H9 (cell line): ENCODE measurements around the gene ARRB1. TPM values are rescaled to one million over a fixed set of nuclear protein-coding genes. Genes with fewer than 3 reads are reported as not detected.

Source experiments
- DNase-seq: peaks from one replicate; pipeline ENCODE4 v3.0.0-alpha.2; 2017
- H2AFZ ChIP-seq: one replicate; pipeline ENCODE4 v1.6.1; 2013; ENCODE audit warnings: mild to moderate bottlenecking, low read length, control low read depth, moderate library complexity
- H2AK5ac ChIP-seq: 2 replicates; pipeline ENCODE4 v1.6.1; 2013; ENCODE audit warnings: low read length, control low read depth, mixed read lengths; ENCODE audit not compliant: insufficient read length
- H2BK120ac ChIP-seq: one replicate; pipeline ENCODE4 v1.6.1; 2013; ENCODE audit warnings: low read depth, mild to moderate bottlenecking, low read length, control low read depth, inconsistent platforms; ENCODE audit not compliant: poor library complexity, severe bottlenecking
- H2BK12ac ChIP-seq: 2 replicates; pipeline ENCODE4 v1.6.1; 2013; ENCODE audit warnings: low read length, control low read depth, mixed read lengths, low read depth; ENCODE audit not compliant: insufficient read length
- H2BK15ac ChIP-seq: 2 replicates; pipeline ENCODE4 v1.6.1; 2013; ENCODE audit warnings: low read depth, low read length, control low read depth
- H2BK20ac ChIP-seq: one replicate; pipeline ENCODE4 v1.6.1; 2013; ENCODE audit warnings: low read depth, mild to moderate bottlenecking, low read length, control low read depth, inconsistent platforms; ENCODE audit not compliant: poor library complexity, severe bottlenecking
- H2BK5ac ChIP-seq: 2 replicates; pipeline ENCODE4 v1.6.1; 2013; ENCODE audit warnings: low read length, control low read depth, mixed read lengths; ENCODE audit not compliant: insufficient read length
- H3K14ac ChIP-seq: 2 replicates; pipeline ENCODE4 v1.6.1; 2013; ENCODE audit warnings: low read length, control low read depth; ENCODE audit not compliant: insufficient read depth
- H3K18ac ChIP-seq: 2 replicates; pipeline ENCODE4 v1.6.1; 2013; ENCODE audit warnings: low read depth, mild to moderate bottlenecking, mixed read lengths, low read length, control low read depth; ENCODE audit not compliant: insufficient read length
- H3K23ac ChIP-seq: 2 replicates; pipeline ENCODE4 v1.6.1; 2013; ENCODE audit warnings: low read length, control low read depth, mixed read lengths, low read depth; ENCODE audit not compliant: insufficient read length
- H3K23me2 ChIP-seq: 2 replicates; pipeline ENCODE4 v1.6.1; 2013; ENCODE audit warnings: low read depth, mild to moderate bottlenecking, mixed read lengths, low read length, control low read depth; ENCODE audit not compliant: insufficient read length, poor library complexity, severe bottlenecking
- H3K27ac ChIP-seq: 2 replicates; pipeline ENCODE4 v1.5.1; 2013; ENCODE audit warnings: low read length, control low read depth, mixed read lengths, low read depth; ENCODE audit not compliant: insufficient read length
- H3K27me3 ChIP-seq: 2 replicates; pipeline ENCODE4 v1.6.1; 2013; ENCODE audit warnings: low read length, control low read depth, inconsistent platforms; ENCODE audit not compliant: insufficient read depth
- H3K4ac ChIP-seq: 2 replicates; pipeline ENCODE4 v1.6.1; 2013; ENCODE audit warnings: low read depth, mild to moderate bottlenecking, control low read depth, inconsistent platforms, low read length, moderate library complexity
- H3K4me1 ChIP-seq: 2 replicates; pipeline ENCODE4 v1.6.1; 2013; ENCODE audit warnings: low read length, control low read depth, inconsistent platforms; ENCODE audit not compliant: insufficient read depth
- H3K4me2 ChIP-seq: 2 replicates; pipeline ENCODE4 v1.6.1; 2013; ENCODE audit warnings: low read length, control low read depth, mixed read lengths; ENCODE audit not compliant: insufficient read length, insufficient read depth
- H3K56ac ChIP-seq: 2 replicates; pipeline ENCODE4 v1.6.1; 2013; ENCODE audit warnings: low read depth, mild to moderate bottlenecking, mixed read lengths, low read length, control low read depth; ENCODE audit not compliant: insufficient read length
- H3K79me1 ChIP-seq: 2 replicates; pipeline ENCODE4 v1.6.1; 2013; ENCODE audit warnings: low read depth, mild to moderate bottlenecking, moderate library complexity, low read length, control low read depth, inconsistent platforms; ENCODE audit not compliant: insufficient read depth, poor library complexity, severe bottlenecking
- H3K79me2 ChIP-seq: 2 replicates; pipeline ENCODE4 v1.6.1; 2013; ENCODE audit warnings: low read length, control low read depth, inconsistent platforms; ENCODE audit not compliant: insufficient read depth
- H3K9ac ChIP-seq: 2 replicates; pipeline ENCODE4 v1.6.1; 2013; ENCODE audit warnings: low read length, control low read depth, mixed read lengths; ENCODE audit not compliant: insufficient read length; ENCODE audit errors: extremely low read depth
- H3K9me3 ChIP-seq: one replicate; pipeline ENCODE4 v1.6.1; 2013; ENCODE audit warnings: low read depth, low read length, inconsistent platforms; ENCODE audit not compliant: control insufficient read depth
- H3T11ph ChIP-seq: one replicate; pipeline ENCODE4 v1.6.1; 2013; ENCODE audit warnings: mild to moderate bottlenecking, low read length, control low read depth, inconsistent platforms
- H4K20me1 ChIP-seq: one replicate; pipeline ENCODE4 v1.6.1; 2013; ENCODE audit not compliant: control insufficient read depth, insufficient read length, insufficient read depth
- H4K5ac ChIP-seq: 2 replicates; pipeline ENCODE4 v1.6.1; 2013; ENCODE audit warnings: low read depth, mild to moderate bottlenecking, mixed read lengths, low read length, control low read depth; ENCODE audit not compliant: insufficient read length
- H4K8ac ChIP-seq: replicated peaks from 2 replicates; pipeline ENCODE4 v1.6.1; 2013; ENCODE audit warnings: low read length, control low read depth, mixed read lengths, low read depth; ENCODE audit not compliant: insufficient read length
- H4K91ac ChIP-seq: 2 replicates; pipeline ENCODE4 v1.6.1; 2013; ENCODE audit warnings: low read depth, mild to moderate bottlenecking, moderate library complexity, mixed read lengths, low read length, control low read depth; ENCODE audit not compliant: insufficient read length
- H3K27ac Mint-ChIP-seq, 3 experiments: 2 replicates in 2 of 3; 3 replicates in 1 of 3; pipeline ENCODE4 v1.8.0; 2020 to 2021; ENCODE audit warnings: mixed read lengths in 3 of 3, mild to moderate bottlenecking in 1 of 3, moderate library complexity in 1 of 3
- H3K27me3 Mint-ChIP-seq: 2 replicates; pipeline ENCODE4 v1.8.0; 2021; ENCODE audit warnings: low read depth, mild to moderate bottlenecking, moderate library complexity, mixed read lengths
- H3K36me3 Mint-ChIP-seq, 3 experiments: 2 replicates in 2 of 3; 3 replicates in 1 of 3; pipeline ENCODE4 v1.8.0; 2020 to 2021; ENCODE audit warnings: low read depth in 3 of 3, mixed read lengths in 3 of 3; ENCODE audit not compliant: insufficient read depth in 1 of 3
- H3K4me1 Mint-ChIP-seq, 2 experiments: 2 replicates each; pipeline ENCODE4 v1.8.0; 2020; ENCODE audit warnings: mixed read lengths in 2 of 2
- H3K4me3 Mint-ChIP-seq, 2 experiments: 2 replicates in 1 of 2; 3 replicates in 1 of 2; pipeline ENCODE4 v1.8.0; 2020 to 2021; ENCODE audit warnings: mild to moderate bottlenecking in 2 of 2, mixed read lengths in 2 of 2, moderate library complexity in 1 of 2
- H3K9me3 Mint-ChIP-seq, 2 experiments: 2 replicates in 1 of 2; 3 replicates in 1 of 2; pipeline ENCODE4 v1.8.0; 2020; ENCODE audit warnings: mild to moderate bottlenecking in 2 of 2, mixed read lengths in 2 of 2, moderate library complexity in 1 of 2
- WGBS: extraction: QIAGEN DNeasy Blood & Tissue Kit; methylation state at CpG from one replicate; pipeline ENCODE4 v1.1.7; 2013; ENCODE audit warnings: missing lambda C conversion rate, low lambda C conversion rate, mixed read lengths; ENCODE audit not compliant: insufficient read length; ENCODE audit errors: extremely low coverage; 5-methylcytosine and 5-hydroxymethylcytosine counted together
- total RNA-seq: library from RNA; stranded (reverse); gene quantifications from 2 replicates; pipeline ENCODE4 v1.2.1, GENCODE V29; 2021
- TF ChIP-seq, protein P1 (sequence below): fragments of 200-600 bp; sonication (generic); conservative IDR thresholded peaks from 3 replicates; pipeline ENCODE4 v1.8.0; 2021; ENCODE audit warnings: antibody characterized with exemption, mild to moderate bottlenecking

Gene ARRB1
- total RNA-seq, 1 experiment from 2014 or later, result 20.6 TPM

GRCh38 chr11:75374646-75375045 lies 23.2 kb upstream of the ARRB1 start:
- no peak overlapping the region for H3T11ph ChIP-seq
- H3K4me1 Mint-ChIP-seq, result peaks cover 0 to 5% of the 10 kb centered on the region in 2 experiments; a peak in 1 of 4 replicates
- no peak for DNase-seq

More at GRCh38 chr11:75374646-75375045, 23.2 kb upstream of the ARRB1 start:
- 0 out of 2 replicates have a peak, but pooled peaks cover 2% of the 10 kb centered on the region for H3K27me3 Mint-ChIP-seq
- no peaks in the 10 kb centered on the region for H3K36me3 Mint-ChIP-seq
- Histone ChIP-seq H3K27ac (no peak overlapping the region), H3K4me2 (no peak overlapping the region), H4K8ac (no peak overlapping the region), H3K79me2 (no peaks in the 10 kb centered on the region), H2BK120ac (no peak overlapping the region), H3K18ac (no peak overlapping the region), H4K20me1 (no peaks in the 10 kb centered on the region), H2BK15ac (no peak overlapping the region), H4K5ac (no peak overlapping the region), H2BK20ac (no peak overlapping the region), H2BK12ac (no peak overlapping the region), H3K79me1 (no peaks in the 10 kb centered on the region), H3K56ac (no peak overlapping the region), H3K23ac (no peak overlapping the region), H3K9ac (no peak overlapping the region), H2BK5ac (no peak overlapping the region), H3K14ac (no peak overlapping the region), H2AFZ (no peak overlapping the region), H2AK5ac (no peak overlapping the region), H3K27me3 (no peaks in the 10 kb centered on the region), H3K4ac (no peak overlapping the region), H3K4me1 (no peaks in the 10 kb centered on the region; the same call in 1 of the 2 replicates), H3K9me3 (no peaks in the 10 kb centered on the region), H4K91ac (no peak overlapping the region), H3K23me2 (no peaks in the 10 kb centered on the region)
- TF ChIP-seq, protein P1, sequence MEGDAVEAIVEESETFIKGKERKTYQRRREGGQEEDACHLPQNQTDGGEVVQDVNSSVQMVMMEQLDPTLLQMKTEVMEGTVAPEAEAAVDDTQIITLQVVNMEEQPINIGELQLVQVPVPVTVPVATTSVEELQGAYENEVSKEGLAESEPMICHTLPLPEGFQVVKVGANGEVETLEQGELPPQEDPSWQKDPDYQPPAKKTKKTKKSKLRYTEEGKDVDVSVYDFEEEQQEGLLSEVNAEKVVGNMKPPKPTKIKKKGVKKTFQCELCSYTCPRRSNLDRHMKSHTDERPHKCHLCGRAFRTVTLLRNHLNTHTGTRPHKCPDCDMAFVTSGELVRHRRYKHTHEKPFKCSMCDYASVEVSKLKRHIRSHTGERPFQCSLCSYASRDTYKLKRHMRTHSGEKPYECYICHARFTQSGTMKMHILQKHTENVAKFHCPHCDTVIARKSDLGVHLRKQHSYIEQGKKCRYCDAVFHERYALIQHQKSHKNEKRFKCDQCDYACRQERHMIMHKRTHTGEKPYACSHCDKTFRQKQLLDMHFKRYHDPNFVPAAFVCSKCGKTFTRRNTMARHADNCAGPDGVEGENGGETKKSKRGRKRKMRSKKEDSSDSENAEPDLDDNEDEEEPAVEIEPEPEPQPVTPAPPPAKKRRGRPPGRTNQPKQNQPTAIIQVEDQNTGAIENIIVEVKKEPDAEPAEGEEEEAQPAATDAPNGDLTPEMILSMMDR, result no peak
- H3K9me3 Mint-ChIP-seq, result no peaks in the 10 kb centered on the region
- 100% methylated on average over 2 of the region's 4 CpGs for WGBS
- no peak overlapping the region for H3K4me3 Mint-ChIP-seq
- H3K27ac Mint-ChIP-seq, result no peak overlapping the region
